HK-2 (cell line): ENCODE data around the gene HDAC11.
A peak's percentile ranks its signal among the peaks of the same experiment; 100 is the strongest.
"Not testable (repeated sequence)": the region's sequence is repeated elsewhere in the genome, so short reads cannot be mapped to it uniquely, and the experiment has no call there.

ENCODE experiments used
- DNase-seq: peaks from one replicate; pipeline ENCODE4 v3.0.0-alpha.2; 2018; ENCODE audit not compliant: unreplicated experiment

Gene HDAC11

DNA sequence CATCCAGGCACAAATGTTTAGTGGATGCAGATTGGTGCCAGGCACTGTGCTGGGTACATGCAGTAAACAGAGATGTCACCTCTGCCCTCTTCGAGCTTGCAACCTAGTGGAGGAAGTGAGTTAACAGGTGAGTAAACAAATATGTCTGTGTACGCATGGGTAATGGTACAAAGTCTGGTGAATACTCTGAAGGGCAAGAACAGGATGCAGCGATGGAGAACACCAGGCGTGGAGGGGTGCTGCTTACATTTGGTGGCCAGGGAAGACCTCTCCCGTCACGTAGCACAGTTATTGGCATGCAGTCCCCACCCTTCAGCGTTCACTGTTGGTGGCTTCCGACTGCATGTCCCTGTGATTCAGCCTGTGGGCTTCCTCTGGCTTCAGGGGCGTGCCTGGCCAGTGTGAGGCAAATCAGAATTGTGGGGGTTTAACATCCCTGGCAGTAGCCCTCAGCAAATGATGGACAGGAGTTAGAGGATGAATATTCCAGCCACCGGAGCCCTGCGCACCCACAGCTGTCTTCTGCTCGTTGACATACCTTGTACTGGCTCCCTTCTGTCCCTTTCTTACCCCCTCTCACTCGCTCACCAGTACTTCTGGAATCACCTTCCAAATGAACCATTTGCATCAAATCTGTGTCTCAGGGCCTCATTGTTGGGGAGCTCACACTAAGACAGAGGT, 9.1 kb upstream of the HDAC11 start:
- DNase-seq, result no peak

DNA sequence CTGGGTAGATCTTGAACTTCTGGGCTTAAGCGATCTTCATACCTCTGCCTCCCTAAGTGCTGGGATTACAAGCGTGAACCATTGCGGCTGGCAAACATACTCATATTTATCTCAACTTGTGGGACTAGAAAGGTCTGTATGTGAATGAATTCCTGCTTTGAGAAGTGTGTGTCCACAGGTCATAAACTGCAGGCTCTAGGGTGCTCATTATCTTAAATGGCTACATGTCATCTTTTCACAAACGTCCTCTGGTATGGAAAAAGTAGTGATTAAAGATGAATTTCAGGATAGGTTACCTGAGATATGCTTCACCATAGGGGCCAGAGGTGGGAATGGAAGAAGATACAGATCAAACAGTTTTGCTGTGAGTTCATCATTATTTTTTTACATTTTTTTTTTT, 7.8 kb upstream of the HDAC11 start:
- no peak for DNase-seq

DNA sequence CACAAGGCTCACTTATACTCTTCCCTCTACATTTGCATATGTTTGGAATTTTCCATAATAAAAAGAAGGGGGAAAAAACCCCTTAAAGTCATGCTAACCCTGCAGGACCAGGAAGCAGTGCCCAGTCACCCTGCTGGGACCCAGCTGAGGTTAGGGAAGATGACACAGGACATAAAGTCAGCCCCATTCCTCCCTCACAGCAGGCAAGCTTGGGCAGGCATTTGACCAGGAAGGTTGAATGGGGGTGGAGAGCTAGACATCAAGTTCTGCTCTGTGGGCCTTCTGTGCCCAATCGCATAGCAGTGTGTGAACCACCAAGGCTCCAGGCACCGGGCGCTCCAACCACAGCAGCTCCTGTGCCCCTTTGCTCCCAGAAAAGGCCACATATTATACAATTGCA, 7.1 kb upstream of the HDAC11 start:
- DNase-seq, result no peak

DNA sequence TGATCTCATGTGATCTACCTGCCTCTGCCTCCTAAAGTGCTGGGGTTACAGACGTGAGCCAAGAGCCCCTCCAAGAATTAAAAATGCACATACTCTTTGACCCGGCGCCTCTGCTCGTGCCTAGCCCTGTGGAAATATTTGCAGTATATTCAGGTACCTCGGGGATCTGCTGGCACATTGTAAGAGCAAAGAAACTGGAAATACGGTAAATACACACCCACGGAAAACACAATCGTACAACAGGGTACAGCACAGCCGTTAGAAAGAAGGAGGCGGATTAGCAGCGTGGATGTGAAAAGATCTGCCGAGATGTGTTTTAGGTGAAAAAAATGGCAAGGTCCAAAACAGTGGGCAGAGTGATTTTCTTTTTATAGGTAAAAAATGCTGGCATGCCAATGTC, 6.1 kb upstream of the HDAC11 start:
- no peak for DNase-seq

DNA sequence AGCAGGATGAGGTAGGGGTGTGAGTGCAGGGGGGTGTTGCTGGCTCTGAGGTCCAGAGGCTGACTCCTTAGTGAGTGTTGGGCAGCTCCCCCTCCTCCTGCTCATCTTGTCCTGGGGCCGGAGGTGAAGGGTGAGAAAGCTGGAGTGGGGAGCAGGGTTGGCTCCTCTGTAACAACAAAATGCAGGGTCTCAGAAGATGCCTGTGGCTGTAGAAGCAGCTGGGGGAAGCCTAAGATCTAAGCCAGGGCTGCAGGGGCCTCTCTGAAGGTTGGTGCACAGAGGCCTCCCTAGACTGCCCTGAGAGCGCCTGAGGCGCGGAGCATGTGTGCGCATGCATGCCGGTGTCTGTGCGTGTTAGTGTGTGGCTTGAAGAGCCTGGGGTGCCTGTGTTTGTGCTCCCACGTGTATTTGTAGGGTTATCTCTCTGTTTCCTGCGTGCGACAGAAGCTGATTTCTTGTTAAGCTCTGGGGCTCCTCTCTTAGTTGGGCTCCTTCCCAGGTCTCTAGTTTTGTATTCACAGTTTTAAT, 5.3 kb upstream of the HDAC11 start:
- DNase-seq, result no peak

DNA sequence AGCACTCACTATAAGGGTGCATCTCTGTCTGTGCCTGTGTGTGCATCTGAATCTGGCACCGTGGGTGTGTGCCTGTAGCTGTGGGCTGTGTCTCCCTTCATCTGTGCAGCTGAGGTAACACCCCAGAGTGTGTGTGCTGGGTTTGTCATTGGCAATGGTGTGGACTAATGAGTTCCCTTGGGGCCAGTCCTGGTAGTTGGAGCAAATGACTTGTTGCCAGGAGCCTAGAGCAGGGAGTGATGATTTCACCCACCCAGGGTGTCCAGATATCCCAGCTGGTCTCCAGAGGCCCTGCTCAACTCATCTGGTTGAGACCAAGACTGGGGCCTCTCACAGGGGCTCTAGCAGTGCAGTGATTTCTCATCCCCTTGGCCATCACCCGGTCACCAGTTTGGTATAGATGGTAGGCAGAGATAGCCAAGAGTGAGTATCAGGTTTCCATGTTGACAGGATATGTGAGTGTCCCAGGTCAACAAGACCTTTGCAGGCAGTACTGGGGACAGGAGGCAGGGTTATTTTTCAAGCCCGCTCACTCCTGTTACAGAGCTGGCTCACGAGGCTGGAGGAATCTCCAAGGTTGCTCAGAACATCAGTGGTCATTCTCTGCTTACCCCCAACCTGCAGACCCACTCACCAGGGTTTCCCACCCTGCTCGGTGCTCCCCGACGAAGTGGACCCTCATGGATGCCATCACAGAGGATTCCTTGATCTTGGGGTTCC, 4.1 kb upstream of the HDAC11 start:
- DNase-seq, result no peak

DNA sequence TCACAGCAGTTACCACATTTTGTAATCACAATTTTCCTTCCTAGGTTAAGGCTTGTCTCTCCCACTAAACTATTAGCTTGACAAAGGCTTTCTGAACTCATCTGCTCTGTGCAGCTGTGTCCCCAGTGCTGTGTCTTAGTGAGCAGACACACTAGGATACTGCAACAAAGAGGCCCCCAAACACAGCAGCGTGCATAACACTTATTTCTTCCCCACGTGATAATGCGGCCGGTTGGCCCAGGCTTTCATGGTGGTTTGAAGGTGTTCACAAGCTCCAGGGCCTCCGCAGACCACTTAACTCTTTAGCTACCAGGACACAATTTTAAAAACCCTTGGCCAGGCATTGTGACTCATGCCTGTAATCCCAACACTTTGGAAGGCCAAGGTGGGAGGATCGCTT, 2.2 kb upstream of the HDAC11 start:
- DNase-seq, result no peak

DNA sequence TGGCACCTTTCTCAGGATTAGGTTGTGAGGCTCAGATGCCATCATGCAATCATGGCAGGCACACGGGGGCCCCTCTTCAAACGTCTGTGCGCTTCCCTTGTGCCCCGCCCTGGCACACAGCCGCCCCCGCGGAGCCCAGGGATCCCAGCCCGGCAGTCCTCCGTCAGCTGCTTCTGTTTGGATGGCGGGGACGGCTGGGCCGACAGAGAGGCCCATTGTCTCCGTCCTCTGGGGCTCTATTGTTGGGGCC, 849 bp upstream of the HDAC11 start:
- peak; percentile 27 for DNase-seq

DNA sequence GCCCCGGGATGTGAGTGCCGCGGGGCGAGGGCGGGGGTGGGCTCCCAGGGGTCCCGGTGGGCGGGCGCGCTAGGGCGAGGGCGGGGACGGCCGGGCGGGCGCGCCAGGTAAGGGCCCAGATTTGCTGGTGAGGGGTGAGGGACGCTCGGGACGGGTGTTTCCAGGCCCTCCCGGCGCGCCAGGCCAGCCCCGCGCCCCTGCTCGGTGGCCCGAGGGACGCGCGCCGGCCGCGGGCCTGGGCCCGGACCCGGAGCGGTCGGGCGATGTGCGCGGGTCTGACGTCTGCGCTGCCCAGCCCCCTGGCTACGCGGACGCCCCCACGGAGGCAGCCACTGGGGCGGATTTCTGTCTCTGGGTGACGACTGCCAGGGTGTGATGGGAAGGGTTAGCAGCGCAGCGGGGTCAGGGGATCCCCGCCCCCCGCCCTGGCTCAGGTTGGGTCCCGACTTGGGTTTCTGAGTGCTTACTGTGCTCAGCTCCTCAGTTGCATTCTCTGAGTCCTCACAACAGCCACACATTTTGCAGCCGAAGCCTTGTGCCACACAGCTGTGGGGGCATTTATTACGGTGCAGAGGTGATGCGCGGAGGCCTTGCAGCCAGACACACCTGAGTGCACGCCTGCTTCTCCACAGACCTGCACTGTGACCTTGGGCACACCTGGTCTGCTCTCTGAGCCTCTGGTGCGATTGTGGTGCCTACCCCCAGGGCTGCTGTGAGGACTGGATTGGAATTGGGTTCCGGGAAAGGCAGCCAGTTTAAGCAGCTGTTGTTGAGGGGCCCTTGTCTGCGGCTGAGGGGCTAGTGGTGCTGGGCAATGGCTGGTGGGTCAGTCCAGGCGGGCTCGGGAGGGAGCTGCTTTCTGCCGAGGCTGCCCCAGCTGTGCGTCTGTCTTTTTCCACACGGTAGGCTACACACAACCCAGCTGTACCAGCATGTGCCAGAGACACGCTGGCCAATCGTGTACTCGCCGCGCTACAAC, 523 bp downstream of the HDAC11 start:
- no peak for DNase-seq

DNA sequence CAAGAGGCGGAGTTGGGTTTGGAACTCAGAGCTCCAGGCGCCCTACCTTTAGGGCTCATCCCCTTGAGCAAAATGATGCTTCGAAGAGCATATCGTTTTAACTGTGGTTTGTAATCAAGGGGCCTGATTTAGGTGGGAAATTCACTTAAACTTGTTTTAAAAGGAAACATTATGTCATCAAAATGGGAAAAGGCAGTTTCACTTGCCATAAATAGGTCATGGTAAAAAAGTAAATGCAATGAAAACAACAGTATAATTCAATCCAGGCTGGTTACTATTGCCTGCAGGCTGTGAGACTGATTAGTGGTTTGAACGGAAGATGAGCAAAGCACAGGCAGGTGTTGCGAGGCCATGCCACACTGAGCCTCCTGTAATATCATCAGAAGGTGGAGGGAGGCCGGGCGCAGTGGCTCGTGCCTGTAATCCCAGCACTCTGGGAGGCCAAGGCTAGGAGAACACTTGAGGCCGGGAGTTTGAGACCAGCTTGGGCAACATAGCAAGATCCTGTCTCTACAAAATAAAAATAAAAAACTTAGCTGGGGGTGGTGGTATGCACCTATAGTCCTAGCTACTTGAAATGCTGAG, 2.1 kb downstream of the HDAC11 start:
- DNase-seq, result no peak

DNA sequence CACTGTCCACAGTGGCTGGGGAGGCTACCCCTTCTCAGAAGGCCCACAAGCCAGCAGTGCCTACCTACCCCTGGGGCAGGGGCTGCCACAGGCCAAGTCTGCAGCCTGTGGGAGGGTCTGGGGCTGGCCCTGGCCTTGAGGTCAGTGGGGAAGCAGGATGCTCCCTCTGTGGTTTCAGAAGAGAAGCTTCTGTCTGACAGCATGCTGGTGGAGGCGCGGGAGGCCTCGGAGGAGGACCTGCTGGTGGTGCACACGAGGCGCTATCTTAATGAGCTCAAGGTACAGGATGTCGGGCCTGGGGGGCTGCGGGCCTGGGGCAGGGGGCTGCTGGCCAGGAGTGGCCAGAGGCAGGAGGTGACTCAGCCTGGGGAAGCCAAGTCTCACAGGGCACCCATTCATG, 3.2 kb downstream of the HDAC11 start:
- DNase-seq, result no peak

DNA sequence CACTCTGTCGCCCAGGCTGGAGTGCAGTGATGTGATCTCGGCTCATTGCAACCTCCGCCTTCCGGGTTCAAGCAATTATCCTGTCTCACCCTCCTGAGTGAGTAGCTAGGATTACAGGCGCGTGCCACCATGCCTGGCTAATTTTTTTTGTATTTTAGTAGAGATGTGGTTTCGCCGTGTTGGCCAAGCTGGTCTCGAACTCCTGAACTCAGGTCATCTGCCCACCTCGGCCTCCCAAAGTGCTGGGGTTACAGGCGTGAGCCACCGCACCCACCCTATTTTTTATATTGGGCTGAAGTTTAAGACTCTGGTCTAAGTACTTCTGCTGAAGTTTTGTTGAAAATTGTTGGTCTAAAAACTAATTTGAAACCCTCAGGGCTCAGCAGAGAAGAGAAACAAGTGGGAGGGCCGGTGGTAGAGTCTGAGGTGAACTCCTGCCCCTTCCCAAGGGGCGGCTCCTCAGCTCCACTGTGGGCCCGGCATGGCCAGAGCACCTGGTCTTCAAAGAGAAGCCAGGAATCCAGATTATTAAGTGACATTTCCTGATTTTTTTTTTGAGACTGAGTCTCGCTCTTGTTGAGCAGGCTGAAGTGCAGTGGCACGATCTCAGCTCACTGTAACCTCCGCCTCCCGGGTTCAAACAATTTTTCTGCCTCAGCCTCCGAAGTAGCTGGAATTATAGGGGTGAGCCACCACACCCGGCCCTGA, 4.0 kb downstream of the HDAC11 start:
- no peak for DNase-seq

DNA sequence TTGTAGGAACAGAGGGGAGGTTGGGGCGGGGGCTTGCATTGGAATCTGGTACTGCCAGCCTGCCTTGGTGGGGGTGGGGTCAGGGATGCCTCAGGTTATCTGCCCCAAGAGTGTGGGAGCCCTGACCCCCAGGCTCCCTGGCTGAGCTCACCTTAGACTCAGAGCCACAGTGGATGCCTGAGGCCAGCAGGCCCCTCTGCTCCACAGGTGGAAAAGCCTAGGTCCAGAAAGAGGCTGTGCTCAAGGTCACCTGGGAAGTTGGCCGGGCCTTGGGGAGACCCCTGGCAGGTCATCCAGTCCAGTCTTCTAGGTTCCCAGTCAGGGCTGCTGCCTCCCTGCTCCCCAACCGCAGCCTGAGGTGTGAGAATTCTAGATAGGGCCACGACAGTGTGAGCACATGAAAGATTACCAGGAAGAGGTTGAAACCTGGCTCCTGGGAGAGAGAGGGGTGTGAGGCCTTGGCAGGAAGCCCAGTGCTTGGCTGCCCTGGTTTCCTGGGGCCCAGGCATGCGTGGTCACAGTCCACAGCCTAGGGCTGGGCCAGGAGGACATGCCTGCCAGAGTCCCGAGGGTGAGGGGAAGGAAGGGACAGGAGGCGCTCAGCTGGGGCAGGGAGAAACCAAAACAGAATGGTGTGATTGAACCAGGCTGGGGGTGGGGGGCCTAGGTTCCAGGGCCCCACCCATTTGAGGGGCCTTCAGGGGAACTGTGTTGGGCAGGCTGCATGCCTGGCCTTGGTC, 4.9 kb downstream of the HDAC11 start:
- DNase-seq, result peak; percentile 82

DNA sequence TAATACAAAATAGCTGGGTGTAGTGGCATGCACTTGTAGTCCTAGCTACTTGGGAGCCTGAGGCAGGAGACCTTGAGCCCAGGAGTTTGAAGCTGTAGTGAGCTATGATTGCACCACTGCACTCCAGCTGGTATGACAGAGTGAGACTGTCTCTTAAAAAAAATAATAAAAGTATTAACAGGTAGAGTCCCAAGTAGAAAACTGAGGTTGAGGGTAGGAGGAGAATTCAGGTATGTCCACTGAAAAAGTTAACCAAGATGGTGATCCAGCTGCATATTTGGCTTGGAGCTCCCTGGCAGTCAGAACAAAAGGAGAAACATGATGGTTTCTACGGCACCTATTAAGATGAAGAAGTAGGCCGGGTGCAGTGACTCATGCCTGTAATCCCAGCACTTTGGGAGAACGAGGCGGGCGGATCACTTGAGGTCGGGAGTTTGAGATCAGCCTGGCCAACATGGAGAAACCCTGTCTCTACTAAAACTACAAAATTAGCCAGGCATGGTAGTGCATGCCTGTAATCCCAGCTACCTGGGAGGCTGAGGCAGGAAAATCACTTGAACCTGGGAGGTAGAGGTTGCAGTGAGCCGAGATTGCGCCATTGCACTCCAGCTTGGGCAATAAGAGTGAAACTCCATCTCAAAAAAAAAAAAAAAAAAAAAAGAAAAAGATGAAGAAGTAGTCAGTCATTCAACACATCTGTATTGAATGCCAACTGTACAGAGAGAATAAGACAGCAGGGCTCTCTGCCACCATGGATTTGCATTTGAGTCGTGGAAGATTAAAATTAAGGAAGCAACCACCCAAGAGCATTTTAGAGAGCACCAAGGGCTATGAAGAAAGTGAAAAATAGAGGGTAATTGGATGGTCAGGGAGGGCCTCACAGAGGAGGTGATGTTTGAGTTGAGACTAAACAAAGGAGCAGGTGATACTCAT, 5.8 kb downstream of the HDAC11 start:
- DNase-seq, result not testable (repeated sequence)

DNA sequence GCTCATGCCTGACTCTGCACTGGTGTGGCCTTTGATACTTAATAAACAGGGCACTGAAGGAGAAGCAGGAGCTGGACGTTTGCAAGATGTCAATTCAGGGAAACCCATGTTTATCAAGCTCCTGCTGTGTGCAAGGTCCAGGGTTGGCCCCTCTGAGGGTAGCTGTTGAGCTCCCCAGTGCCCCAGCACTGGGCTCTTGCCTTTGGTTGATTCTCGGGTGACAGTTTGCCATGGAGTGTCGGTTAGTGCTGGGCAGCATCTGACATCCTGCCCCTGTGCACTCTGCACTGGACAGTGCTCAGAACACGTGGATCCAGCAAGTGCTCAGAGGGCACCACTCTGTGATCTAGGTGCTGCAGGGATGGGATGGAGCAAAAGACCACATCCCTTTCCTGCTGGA, 7.3 kb downstream of the HDAC11 start:
- no peak for DNase-seq

DNA sequence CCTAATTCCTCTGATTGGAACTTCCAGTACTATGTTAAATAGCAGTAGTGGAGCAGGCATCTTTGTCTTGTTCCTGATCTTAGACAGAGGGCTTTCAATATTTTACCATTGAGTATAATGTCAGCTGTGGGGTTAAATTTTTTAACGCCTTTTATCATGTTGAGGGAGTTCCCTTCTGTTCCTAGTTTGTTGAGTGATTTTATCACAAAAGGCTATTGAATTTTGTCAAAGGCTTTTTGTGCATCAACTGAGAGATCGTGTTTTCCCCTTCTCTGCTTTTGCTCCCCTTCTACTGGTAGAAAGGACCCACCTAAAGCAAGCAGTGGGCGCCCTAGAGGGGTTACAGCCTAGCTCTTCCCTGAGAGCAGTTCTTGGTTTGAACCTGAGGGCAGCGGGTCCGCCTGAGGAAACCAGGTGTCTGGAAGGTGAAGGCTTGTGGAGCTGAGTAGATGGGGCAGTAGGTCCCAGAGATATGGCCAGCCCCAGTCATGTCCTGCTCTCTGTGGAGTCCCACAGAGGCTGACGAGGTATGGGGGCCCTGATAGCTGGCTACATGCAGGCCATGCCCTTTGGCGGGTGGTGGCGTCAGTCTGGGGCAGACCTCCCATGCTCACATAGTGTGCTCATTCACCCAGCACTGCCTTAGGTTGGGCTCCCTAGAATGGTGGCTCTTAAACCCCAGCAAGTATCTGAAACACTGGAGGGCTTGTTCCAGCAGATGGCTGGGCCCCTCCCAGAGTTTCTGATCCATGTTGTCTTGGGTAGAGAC, 11.3 kb downstream of the HDAC11 start:
- no peak for DNase-seq

DNA sequence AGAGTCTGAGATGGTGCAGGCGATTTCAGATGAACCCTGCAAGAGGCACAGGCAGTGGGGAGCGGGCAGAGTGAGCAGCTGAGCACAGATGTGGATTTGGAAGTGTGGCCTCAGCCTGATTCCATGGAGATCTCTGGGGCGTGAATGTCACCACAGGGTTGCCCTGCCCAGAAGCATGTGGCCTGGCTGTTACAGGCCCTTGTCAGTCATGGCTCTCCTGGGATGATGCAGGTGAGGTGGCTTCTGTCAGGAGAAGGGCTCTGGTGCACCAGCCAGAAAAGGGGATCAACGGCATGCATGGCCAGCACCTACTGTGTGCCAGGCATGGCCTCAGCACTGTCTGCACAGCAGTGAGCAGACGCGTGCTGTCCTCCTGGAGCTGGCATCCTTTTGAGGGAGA, 11.9 kb downstream of the HDAC11 start:
- DNase-seq, result no peak

DNA sequence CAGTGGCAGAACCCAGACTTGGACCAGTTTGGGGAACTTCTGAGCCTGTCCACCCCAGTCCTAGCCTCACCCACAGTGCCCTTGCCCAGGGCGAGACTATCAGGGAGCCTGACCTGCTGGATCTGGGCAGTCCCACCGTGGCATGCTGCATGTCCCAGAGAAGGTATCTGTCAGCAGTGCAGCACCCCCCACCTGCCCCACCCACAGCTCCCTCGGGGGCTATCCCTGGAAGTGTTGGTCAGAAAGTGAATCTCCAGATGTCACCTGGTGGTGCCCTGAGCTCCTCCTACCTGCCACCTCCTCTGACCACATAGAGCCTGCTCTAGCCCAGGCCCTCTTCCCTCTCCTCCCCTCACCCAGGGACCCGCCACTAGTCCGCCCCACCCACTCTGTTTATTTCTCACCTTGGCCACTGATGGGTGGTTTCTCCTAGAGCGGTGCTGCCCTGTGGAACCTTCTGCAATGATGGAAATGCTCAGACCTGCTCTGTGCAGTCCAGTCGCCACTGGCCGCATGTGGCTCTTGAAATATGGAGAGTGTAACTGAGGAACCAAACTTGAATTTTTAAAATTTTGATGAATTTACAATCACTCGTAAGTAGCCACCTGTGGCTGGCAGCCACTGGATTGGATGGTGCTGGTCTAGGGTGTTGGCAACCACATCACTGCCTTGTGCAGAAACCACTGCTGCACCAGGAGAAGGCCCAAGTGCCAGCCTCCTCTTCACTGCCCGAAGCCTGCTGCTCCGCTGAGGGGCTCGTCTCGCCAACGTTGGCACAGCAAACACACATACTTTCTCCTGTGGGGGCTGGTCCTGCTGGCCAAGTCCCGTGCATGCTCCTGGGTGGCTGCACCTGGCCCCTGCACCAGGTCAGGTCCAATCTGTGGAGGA, 13.1 kb downstream of the HDAC11 start:
- no peak for DNase-seq
